DOHH2 (cell line): ENCODE data around the gene NGEF.

Source experiments
- CTCF ChIP-seq: fragments of 200-600 bp; sonication (generic); IDR thresholded peaks from one replicate; pipeline ENCODE4 v1.5.1; 2014; ENCODE audit warnings: antibody characterized with exemption, mild to moderate bottlenecking, low read depth, low read length; ENCODE audit not compliant: poor library complexity, severe bottlenecking
- EZH2phosphoT487 ChIP-seq: fragments of 200-600 bp; sonication (generic); IDR thresholded peaks from 2 replicates; pipeline ENCODE4 v1.6.1; 2017; ENCODE audit warnings: borderline replicate concordance, mild to moderate bottlenecking, antibody characterized with exemption, low read length, moderate library complexity, mixed read lengths

- TF ChIP-seq CTCF (no peak), EZH2phosphoT487 (no peak)
These were observed 177.3 kb downstream of the NGEF start for GRCh38 chr2:232835687-232836208.
